Testis (tissue), 3 donors: ENCODE data around the gene CPVL. TPM values are rescaled to one million over a fixed set of nuclear protein-coding genes. Genes with fewer than 3 reads are reported as not detected.

ENCODE experiments used
- DNase-seq: peaks from one replicate; pipeline ENCODE4 v3.0.0-alpha.2; 2019
- H3K27ac ChIP-seq, 2 donors: fragments of 200-600 bp; sonication (generic); one replicate each; pipeline ENCODE4 v1.5.1; 2019
- H3K27me3 ChIP-seq: fragments of 200-600 bp; sonication (generic); one replicate; pipeline ENCODE4 v1.5.1; 2019
- H3K36me3 ChIP-seq: fragments of 200-600 bp; sonication (generic); one replicate; pipeline ENCODE4 v1.5.1; 2017; ENCODE audit warnings: low read depth; ENCODE audit errors: missing control alignments
- H3K4me1 ChIP-seq: fragments of 200-600 bp; sonication (generic); one replicate; pipeline ENCODE4 v1.5.1; 2019
- H3K4me3 ChIP-seq, 2 donors: fragments of 200-600 bp; sonication (generic); one replicate each; pipeline ENCODE4 v1.5.1; 2017 to 2019
- H3K9me3 ChIP-seq: fragments of 200-600 bp; sonication (generic); one replicate; pipeline ENCODE4 v1.5.1; 2017
- CTCF ChIP-seq, 3 experiments: fragments of 450-650 bp in 2 of 3; fragments of 200-600 bp in 1 of 3; sonication (generic) in 1 of 3; IDR thresholded peaks; one replicate each; pipeline ENCODE4 v1.5.1; 2016 to 2019; ENCODE audit warnings: antibody characterized with exemption in 3 of 3, mild to moderate bottlenecking in 2 of 3, moderate library complexity in 1 of 3
- POLR2A ChIP-seq: fragments of 450-650 bp; IDR thresholded peaks from one replicate; pipeline ENCODE4 v1.6.1; 2017; ENCODE audit warnings: antibody characterized with exemption, mild to moderate bottlenecking, moderate library complexity
- WGBS, 2 donors: methylation state at CpG; one replicate each; pipeline ENCODE4 v1.1.5; 2018; 5-methylcytosine and 5-hydroxymethylcytosine counted together
- intact Hi-C: fragments of 100-400 bp; cut with DNase I; formaldehyde crosslinking; loops from one replicate; pipeline ENCODE4 v1.15.1; 2023; ENCODE audit warnings: low total_unique reads
- polyA plus RNA-seq: library from polyadenylated mRNA; stranded (reverse); fragments of 350-450 nt; fragmentation: Illumina TruSeq; extraction: RNeasy Lipid Tissue Mini Kit (QIAGEN cat#74804); gene quantifications from one replicate; pipeline ENCODE4 v1.2.3, GENCODE V29; 2014; ENCODE audit warnings: low read depth, low replicate concordance; ENCODE audit not compliant: insufficient read depth
- total RNA-seq, 2 donors: library from RNA; depleted of rRNA; stranded (reverse); fragments of >200 nt; gene quantifications; one replicate each; pipeline ENCODE4 v1.2.3, GENCODE V29; 2016

The CPVL gene
- total and polyA plus RNA-seq, 3 donors from 2014 or later, result 26.6 to 55.1 (median 51.1) TPM

GRCh38 chr7:28990200-28990960 lies 156.0 kb downstream of the CPVL start:
- Histone ChIP-seq H3K27ac (no peak overlapping the region), H3K4me3 (no peak overlapping the region), H3K36me3 (no peaks in the 10 kb centered on the region), H3K9me3 (no peaks in the 10 kb centered on the region), H3K4me1 (no peaks in the 10 kb centered on the region), H3K27me3 (no peaks in the 10 kb centered on the region)
- no peak for DNase-seq
- TF ChIP-seq POLR2A, result no peak
- TF ChIP-seq CTCF (IDR thresholded peaks at IDR 0.05), result no peak
- 85 to 90% methylated on average over 11 of the region's 11 CpGs for WGBS, 2 donors
- intact Hi-C loops, result no loop called here

GRCh38 chr7:28989211-28989980 lies 156.9 kb downstream of the CPVL start:
- TF ChIP-seq CTCF (IDR thresholded peaks at IDR 0.05) (no peak), POLR2A (no peak)

GRCh38 chr7:28988810-28989209 lies 157.5 kb downstream of the CPVL start:
- Histone ChIP-seq H3K4me1 (no peaks in the 10 kb centered on the region), H3K27ac (no peak overlapping the region), H3K4me3 (no peak overlapping the region), H3K9me3 (no peaks in the 10 kb centered on the region), H3K36me3 (no peaks in the 10 kb centered on the region), H3K27me3 (no peaks in the 10 kb centered on the region)
- intact Hi-C loops, result no loop called here
- TF ChIP-seq CTCF (IDR thresholded peaks at IDR 0.05), result no peak
- TF ChIP-seq POLR2A, result no peak
- no peak for DNase-seq
- 87 to 89% methylated on average over 4 of the region's 4 CpGs for WGBS, 2 donors

More at GRCh38 chr7:28989211-28989980, 156.9 kb downstream of the CPVL start:
- no peak overlapping the region for H3K4me3 ChIP-seq
- no peaks in the 10 kb centered on the region for H3K4me1 ChIP-seq
- no peak overlapping the region for H3K27ac ChIP-seq
- no peaks in the 10 kb centered on the region for H3K9me3 ChIP-seq
- DNase-seq, result no peak
- WGBS, 2 donors, result 88 to 91% methylated on average over 6 of the region's 6 CpGs
- no peaks in the 10 kb centered on the region for H3K36me3 ChIP-seq
- no peaks in the 10 kb centered on the region for H3K27me3 ChIP-seq
- intact Hi-C loops, result no loop called here

GRCh38 chr7:28988091-28988490 lies 158.2 kb downstream of the CPVL start:
- H3K4me3 ChIP-seq, result no peak overlapping the region
- DNase-seq, result no peak
- WGBS, 2 donors, result 84 to 91% methylated on average over 5 of the region's 5 CpGs
- no peaks in the 10 kb centered on the region for H3K4me1 ChIP-seq
- H3K27ac ChIP-seq, result no peak overlapping the region
- H3K36me3 ChIP-seq, result no peaks in the 10 kb centered on the region
- H3K27me3 ChIP-seq, result no peaks in the 10 kb centered on the region
- no peaks in the 10 kb centered on the region for H3K9me3 ChIP-seq
- TF ChIP-seq CTCF (IDR thresholded peaks at IDR 0.05) (no peak), POLR2A (no peak)
- intact Hi-C loops, result no loop called here
